HG03457 (cell line): ENCODE results near the gene NEK6.
A peak's percentile ranks its signal among the peaks of the same experiment; 100 is the strongest.

Source experiments
- ATAC-seq: cut with Tn5 transposase; IDR thresholded peaks from one replicate; pipeline ENCODE4 v1.9.1; 2021; ENCODE audit warnings: moderate number of reproducible peaks; ENCODE audit not compliant: unreplicated experiment

Gene NEK6

DNA sequence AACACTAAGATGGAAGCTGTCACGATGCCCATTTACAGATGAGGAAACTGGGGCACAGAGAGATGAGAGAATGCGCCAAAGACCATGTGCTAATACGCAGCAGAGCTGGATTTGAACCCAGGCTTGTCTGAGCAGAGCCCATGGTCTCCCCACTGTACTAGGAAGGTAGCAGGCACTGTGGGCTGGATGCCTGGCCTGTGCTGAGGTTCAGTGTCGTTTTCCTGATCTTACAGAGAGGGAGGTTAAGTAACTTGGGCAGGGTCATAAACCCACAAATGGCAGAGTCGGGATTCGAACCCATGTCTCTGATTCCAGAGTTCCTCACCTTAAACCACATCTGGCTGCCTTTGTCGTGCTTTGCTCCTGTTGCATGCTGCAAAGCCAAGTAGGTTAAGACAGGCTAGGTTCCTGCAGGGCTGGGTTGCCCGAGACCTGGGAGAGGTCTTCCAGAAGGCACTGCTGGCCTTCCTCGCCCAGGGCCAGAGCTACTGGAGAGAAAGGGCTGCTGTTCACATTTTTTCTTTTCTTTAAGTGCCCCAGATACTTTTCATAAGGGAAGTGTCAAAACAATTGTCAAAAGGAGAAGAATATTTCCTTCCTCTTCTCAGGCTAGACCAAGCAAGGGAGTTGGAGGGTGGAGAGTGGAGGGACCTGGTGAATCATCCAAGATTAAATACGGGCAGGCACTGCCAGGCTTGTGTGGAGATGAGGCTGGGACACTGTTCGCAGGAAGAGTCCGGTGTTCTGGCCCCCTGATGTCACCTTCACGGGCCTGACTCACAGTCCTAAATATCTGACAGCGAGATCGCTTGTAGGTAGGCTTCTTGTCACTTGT is 3.2 kb downstream of the NEK6 start:
- ATAC-seq: no peak

DNA sequence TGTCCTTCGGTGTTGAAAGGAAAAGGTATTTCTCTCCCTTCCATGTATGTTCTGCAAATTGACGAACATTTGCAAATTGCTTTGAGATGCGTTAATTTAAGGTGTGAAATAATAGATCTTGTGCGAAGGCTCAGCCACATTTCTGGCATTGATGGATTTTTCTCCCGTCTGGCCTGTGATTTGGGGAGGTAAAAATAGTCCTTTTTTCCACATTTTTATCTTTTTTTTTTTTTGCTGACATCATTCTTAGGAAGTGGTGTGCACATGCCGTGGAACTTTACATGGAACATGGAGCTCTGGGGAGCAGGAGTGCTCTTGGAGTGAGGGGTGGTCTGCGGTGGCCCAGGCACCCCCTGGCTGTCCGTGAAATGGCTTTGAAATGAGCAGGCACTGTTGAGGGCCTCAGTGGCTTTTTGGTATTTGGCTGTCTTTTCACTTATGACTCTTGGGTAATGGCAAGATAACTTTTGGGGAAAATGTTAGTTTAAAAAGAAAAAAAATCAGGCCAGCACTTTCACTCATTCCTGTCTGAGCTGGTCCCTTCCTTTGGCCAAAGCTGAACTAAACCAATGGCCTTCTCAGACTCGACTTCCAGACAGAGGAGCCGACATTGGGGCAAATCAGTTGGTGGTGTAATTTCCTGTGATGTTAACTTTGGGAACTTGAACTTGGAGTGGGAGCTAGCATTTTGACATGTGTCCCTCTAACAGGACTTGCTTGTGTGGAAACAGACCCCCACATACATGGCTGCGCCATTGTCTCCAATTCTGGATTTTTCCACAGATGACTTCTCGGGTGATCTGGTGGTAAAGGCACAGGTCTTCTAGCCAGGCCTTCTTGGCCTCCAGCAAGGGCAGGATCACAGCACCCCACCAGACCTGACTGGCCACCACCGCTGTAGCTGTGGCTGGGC is 4.2 kb downstream of the NEK6 start:
- ATAC-seq: no peak

DNA sequence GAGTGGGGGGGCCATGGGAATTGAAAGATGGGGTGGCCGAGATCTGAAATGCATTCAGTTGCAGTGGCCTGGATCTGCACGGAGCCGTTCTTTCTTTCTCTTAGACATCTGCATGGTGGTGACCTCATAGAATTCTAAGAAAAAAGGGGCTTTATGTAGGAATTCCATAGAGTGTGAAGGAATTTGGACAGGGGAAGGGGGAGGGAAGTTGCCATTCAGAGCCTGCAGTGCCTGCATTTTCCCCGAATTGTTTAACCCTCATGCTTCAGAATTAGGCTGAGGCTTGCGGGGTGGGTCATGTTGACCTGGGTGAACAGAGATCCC is 4.9 kb downstream of the NEK6 start:
- ATAC-seq: no peak

DNA sequence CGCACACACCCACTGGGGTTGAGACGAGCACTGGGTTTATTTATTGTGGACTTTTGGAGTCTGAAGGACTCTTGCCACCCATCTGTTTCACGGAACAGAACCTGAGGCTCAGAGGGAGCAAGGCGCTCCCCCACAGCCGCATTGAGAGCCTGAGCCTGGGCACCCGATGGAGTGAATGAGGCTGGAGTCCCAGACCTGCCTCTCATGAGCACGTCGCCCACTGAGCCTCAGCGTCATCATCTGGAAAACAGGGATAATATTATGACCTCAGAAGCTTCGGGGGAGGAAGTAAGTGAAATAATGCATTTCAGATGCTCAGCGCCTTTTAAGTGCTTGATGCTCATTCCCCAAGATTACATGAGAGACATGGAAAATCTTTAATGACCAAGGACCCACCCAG is 5.5 kb downstream of the NEK6 start:
- ATAC-seq: no peak

DNA sequence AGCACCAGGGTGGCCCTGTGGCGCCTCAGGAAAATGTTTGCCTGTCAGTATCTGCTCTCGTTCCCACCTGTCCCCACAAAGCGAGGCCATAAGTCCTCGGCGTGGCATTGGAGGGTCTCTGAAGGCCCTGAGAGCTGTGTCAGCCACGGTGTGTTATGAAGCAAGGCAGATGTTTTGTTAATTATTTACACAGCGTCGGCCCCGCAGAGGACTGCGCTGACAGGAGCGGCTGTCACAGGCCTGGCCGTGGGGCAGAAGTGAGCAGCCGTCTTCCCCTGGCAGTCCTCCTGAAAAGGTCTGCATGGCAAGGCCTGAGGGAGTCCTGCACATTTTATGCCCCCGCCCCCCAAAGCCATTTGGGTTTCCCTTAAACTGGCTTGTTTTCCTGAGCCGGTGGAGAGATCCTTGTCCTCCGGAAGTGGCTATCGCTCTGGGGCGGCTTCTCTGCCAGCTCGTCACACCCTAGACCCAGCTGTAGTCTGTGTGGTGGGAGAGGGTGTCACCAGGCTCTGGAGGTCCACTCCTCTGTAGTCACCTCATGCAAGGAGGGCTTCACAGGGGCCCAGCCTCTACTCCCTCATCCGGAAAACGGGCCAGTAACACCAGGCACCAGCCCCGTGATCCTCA is 6.2 kb downstream of the NEK6 start:
- ATAC-seq: no peak

DNA sequence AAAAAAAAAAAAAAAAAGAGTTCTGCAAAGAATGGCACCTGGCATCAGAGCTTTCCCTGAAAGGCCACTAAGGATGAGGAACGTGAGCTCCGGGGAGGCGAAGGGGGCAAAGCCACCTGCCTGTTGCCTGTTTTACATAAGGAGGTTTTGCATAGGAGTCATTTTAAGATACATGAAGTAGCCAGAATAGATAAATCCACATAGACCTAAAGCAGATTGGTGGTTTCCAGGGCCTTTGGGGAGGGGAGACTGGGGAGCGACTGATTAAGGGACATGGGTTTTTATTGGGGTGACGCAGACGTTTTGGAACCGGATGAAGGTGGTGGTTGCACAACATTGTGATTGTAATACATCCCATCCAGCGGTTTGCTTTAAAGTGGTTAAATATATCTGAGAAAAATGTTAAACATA is 7.1 kb downstream of the NEK6 start:
- ATAC-seq: peak; percentile 45

DNA sequence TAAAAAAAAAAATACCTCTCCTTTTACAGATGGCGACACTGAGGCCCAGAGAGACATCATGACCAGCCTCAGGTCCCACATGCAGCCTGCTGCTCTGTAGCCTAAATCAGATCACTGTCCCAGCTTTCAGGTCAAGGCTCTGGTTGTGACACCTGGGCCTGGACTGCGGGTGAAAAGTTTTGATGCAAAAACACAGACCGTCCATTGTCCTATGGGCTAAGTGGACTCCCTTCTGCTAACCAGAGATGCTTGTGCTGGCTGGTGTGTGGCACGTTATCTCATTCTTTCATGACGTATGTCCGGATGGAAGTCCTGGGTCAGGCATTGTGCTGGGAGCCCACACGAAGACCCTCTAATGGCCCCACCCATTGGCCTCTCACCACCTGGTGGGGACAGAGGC is 7.8 kb downstream of the NEK6 start:
- no peak for ATAC-seq

DNA sequence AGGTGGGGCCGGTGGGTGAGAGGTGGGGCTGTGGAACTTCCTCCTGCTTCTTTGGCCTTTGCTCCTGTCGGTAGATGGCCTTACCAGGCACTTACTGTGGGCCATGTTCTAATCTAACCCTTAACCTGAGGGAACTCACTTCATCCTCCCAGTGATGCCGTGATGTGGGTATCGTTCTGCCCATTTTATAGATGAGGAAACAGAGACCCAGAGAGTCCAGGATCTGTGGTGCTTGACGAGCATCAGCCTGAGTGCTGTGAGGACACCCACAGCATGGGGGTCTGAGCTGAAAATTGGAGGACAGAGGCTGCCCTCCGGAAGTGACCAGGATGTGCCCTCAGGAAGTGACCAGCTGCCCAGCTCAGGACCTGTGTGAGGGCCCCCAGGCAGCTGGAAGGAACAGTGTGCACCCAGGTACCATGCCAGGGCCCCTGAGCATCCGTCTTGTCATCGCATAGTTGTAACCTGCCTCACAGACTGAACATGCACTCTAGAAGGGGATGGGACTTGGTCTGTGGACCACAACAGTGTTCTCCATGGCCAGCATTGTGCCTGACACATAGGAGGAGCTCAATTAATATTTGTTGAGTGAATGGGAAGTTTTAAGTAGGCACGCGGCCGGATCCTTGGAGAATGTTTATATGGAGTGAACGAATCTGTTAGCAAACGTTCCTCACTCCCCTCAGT is 8.5 kb downstream of the NEK6 start:
- ATAC-seq: no peak

DNA sequence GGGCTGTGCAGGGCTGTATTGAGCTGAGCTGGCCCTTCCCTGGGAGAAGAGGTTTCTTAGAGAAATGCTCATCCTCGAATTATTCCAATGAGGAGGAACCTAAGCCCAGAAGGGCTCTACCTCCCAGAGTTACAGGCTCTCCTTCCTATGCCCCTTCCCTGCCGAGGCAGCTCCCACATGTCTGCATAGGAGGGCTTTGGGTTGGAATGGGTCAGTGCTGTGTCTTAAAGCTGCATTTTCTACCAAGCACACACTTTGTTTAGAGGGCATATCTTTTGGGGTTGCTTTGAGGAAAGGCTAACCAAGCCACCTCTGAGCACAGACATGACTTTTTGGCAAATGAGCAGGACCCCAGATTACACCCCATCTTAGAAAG is 9.1 kb downstream of the NEK6 start:
- no peak for ATAC-seq

DNA sequence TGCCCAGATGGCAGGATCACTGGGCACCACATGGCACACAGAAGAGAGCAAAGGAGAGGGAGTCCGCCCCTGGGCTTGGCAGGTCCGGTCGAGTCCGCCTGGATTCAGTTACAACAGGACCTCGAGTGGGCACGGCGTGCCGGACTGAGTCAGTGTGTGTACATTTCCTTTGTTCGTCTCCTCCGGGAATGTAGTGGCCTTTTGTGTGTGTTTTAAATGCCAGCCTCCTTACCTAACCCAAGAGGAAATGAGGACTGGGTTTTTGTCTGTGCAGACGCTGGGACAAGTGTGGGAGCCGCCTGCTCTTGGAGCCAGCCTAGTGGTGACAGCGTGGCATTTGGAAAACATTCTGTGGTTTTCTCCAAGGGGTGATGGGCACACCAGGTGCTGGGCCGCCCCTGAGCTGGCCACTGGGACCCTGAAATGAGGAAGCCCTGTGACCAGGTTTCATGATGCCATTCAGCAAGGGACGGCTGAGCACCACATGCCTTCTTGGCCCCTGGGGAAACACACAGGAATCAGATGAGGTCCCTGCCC is 9.6 kb downstream of the NEK6 start:
- no peak for ATAC-seq

DNA sequence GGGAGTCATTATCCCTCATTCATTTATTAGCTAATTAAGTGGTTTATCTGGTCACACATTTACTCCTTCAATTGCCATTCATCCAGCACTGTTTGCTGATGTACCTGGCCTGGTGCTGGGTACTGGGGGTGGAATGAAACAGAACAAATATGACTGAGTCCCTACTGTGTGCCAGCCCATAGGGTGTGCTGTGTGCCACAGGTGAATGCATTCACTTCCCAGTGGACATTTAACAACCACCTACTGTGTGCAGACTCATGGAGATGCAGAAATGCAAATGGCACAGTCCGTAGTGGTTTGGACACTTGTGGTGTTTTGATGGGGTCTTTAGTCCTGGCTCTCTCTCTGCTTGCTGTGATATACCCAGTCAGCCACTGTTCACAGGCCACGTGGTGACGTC is 10.5 kb downstream of the NEK6 start:
- no peak for ATAC-seq

DNA sequence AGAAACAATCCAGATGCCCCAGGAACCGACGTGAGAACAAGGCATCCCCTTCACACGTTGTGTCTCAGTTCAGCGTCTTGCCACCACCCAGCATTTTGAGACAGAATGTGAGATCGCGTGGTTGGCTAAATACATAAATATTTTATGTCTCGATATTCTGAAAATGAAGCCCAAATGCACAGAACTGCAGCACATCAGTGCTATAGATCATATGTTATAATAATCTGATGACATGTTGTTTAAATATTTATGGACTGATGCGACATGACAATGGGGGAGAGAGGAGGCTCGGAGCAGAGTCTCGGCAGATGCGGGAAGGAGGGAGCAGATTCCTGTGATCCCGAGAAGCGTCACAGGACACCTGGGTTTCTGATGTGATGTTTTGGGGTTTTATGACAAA is 10.9 kb downstream of the NEK6 start:
- ATAC-seq: no peak

DNA sequence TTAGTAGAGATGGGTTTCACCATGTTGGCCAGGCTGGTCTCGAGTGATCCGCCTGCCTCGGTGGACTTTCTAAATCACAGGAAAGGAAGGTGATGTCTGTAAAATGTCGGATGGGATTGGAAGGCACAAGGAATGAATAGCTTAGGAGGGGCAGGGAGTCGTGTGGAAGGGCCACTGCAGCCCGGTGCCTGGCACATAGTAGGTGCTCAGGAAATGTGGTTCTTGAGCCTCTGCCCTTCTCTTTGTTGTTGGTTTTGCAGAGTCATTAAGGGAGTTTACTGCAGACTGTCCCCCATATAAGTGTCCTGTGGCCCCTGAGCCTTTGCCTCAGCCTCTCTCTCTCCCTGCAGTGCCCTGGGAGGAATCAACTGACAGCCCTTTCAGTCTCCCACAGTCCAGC is 11.8 kb downstream of the NEK6 start:
- no peak for ATAC-seq

DNA sequence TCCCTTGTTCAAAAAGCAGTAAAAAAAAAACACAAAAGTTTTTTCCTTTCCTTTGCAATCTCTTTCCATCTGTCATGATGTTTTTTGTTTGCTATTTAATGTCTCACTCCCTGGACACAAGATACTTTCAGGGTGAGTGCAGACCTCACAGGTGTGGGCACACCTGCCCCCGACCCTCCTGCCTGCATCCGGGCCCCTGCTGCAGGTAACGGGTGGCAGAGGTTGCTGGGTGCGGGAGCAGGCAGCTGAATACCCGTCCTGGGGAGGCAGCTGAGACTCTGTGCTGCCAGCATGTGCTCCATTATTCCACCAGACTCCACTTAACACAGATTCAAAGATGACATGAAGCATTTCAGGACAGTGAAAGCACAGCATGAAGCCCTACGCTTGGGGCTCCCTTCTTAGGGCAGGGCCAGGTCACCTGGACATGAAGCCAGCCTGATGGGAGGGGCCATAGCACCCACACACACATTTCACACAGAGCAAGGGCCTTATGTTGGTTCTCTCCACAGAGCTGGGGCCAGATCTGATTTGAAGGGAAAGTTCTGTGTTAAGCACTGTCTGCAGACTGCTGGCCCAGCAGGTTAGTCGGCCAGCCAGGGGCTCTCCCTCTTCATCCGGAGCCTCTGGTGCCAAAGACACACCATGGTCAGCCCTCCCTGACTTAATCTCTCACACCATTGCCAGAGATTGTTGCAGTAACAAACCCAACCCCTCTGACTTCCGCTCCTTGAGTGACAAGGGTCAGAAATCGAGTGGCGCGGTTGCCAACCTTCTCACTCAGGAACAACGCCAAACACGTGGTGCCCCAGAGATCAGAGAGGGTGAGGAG is 13.0 kb downstream of the NEK6 start:
- no peak for ATAC-seq

DNA sequence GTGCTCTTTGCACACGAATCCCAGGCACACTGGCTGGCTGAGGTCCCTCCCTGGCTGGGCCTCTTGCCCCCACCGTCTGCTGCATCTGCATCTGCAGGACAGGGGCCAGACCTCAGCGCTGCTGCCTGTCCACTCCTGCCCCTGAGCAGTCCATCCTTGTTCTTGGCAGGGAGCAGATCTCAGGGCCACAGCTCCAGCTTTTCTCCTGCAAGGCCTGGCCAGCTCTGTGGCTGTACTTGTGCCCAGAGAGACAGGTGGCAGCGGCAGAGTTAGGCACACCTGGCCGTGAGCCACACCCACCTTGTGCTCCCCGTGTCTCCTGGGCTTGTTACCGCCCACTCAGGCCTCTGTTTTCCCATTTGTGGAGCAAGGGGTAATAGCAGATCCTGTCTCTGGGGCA is 13.9 kb downstream of the NEK6 start:
- no peak for ATAC-seq

DNA sequence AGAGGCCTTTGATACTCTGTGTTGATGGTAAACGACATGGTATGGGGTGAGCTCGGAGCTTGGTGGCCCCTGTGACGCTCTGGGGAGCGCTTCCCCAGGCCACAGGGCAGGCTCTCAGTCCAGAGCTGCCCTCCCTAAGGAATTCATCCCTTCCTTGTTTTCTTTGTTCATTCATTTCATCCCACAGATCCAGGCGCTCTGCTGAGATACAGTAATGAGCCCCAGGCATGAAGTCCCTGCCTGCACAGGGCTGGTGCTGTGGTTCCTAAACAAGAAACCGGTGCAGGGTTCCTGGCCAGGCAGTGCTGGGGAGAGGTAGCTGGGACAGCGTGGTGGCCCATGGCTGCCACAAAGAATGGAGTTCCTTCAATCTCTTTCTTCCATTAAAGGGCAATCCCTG is 14.4 kb downstream of the NEK6 start:
- ATAC-seq: no peak

DNA sequence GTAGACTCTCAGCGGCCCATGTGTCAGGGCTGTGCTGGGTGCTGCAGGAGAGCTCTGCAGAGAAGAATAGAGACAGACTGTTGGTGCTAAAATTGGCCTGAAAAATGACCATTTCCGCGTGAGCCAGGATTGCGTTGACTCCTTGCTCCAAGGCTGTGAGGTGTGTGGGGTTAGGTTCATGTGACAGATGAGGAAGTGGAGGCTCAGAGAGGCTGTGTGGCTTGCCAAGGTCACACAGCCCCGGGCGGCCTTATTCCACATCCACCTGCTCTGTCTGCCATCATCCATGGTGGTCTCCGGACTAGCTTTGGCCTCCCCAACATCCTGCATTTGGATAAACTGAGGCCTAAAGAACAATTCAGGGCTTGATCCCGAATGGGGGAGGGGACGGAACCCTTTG is 15.2 kb downstream of the NEK6 start:
- ATAC-seq: no peak

DNA sequence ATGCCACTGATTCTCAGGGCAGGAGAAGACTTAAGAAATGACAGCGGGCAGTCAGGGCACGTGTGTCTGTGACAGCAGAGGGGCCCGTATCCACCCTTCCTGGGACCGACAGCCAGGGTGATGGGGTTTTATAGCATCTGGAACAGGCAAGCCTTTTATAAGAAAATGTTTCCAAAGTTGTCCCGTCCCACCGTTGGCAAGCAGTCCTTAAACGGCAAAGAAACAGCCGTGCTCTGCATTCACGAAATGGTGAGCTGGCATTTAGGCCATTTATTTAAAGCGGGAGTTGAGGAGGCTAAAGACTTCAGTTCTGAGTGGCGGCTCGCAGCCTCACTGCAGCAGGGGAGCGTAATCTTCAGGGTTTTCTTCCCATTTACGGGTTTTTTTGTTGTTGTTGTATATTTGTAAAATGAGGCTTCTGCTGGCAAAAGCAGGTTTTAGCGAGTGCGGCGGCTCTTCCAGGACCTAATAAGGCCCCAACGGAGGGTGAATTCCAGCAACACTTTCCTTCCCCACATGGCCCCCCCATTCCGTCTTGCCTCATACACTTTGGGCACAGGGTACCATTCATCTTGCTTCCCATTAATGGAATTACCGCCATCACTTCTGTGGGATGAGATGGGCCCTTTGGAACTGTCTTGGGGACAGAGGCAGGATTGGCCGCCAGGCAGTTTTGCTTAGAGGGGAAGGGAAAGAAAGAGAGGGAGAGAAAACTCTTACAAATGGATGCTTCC is 15.8 kb downstream of the NEK6 start:
- no peak for ATAC-seq

DNA sequence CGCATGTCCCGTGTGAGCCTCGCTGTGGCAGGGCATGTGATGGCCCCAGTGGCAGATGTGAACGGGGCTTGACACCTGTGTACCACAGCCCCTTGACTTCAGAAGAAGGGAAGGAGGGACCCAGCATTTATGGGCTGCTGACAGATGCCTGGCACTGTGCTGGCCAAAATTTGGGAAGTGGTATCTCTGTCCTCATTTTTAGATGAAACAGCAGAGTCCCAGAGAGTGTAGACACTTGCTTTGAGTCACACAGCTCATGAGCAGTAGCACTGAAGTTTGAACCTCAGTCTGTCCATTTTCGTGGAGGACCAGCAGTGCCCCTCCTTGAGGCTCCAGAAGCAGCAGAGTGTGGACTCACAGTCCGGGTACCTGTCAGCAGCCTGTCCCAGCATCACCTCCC is 16.5 kb downstream of the NEK6 start:
- no peak for ATAC-seq

DNA sequence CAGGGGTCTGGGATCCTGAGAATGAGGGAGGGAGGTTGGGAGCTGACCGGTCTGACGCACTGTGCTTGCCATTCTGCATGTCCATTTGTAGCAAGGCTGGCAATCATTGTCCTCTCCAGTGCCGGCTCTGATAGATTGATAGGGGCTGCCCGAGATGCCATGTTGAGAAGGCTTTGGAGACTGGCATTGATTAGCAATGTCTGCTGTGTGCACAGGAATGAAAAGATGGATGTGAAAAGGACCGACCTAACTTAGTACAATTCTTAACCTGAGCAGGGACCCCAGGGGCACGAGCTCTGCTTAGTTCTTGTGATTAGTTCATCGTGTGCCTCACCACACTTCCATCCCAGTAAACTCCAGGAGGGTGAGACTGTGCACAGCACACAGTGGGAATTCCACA is 17.0 kb downstream of the NEK6 start:
- ATAC-seq: no peak
